ENCODE data around the gene MPRIP.

DNA sequence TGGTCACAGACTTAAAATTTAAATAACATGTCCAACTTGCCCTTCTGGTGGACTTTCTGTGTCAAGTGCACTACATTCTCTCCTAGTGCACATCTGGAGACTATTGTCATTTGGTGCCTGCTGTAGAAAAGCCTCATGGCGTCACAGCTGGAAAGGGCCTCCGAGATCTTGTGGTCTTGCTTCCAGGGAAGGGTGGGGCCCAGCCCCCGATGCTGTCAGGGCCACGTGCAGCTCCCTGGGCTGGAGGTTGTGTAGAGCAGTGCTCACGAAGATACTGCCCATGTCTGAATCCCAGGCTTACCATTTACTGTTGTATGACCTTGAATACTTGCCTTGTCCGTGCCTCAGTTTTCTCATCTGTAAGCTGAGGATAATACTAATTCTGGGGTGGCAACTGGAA is 6.8 kb upstream of the MPRIP start:
- TF ChIP-seq, protein P1, sequence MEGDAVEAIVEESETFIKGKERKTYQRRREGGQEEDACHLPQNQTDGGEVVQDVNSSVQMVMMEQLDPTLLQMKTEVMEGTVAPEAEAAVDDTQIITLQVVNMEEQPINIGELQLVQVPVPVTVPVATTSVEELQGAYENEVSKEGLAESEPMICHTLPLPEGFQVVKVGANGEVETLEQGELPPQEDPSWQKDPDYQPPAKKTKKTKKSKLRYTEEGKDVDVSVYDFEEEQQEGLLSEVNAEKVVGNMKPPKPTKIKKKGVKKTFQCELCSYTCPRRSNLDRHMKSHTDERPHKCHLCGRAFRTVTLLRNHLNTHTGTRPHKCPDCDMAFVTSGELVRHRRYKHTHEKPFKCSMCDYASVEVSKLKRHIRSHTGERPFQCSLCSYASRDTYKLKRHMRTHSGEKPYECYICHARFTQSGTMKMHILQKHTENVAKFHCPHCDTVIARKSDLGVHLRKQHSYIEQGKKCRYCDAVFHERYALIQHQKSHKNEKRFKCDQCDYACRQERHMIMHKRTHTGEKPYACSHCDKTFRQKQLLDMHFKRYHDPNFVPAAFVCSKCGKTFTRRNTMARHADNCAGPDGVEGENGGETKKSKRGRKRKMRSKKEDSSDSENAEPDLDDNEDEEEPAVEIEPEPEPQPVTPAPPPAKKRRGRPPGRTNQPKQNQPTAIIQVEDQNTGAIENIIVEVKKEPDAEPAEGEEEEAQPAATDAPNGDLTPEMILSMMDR (conservative IDR thresholded peaks at IDR 0.05): no peak
- TF ChIP-seq EZH2 (IDR thresholded peaks at IDR 0.05; ENCODE audit: low read depth): no peak

Data from PC-9 (cell line).